Spleen (tissue), 11 donors: ENCODE measurements around the gene AJAP1. TPM values are rescaled to one million over a fixed set of nuclear protein-coding genes. Genes with fewer than 3 reads are reported as not detected.

Experiments used
- DNase-seq: peaks from one replicate; pipeline ENCODE4 v3.0.0-alpha.2; 2020
- H3K27ac ChIP-seq, 8 donors: fragments of 200-600 bp; sonication (generic) in 7 of 8; 1 replicate in 4 of 8; 2 replicates in 4 of 8; pipeline versions ENCODE4 v1.5.0 to v1.8.0; 2016 to 2021; ENCODE audit warnings: inconsistent platforms in 4 of 8, mild to moderate bottlenecking in 4 of 8, moderate library complexity in 1 of 8
- H3K27me3 ChIP-seq, 7 donors: fragments of 200-600 bp; sonication (generic) in 6 of 7; replicated peaks in 1 of 7; 1 replicate in 4 of 7; 2 replicates in 3 of 7; pipeline versions ENCODE4 v1.5.0 to v1.8.0; 2016 to 2021; ENCODE audit warnings: inconsistent platforms in 3 of 7, mild to moderate bottlenecking in 1 of 7
- H3K36me3 ChIP-seq, 6 donors: fragments of 200-600 bp; sonication (generic) in 5 of 6; 1 replicate in 4 of 6; 2 replicates in 2 of 6; pipeline versions ENCODE4 v1.5.0 to v1.8.0; 2016 to 2021; ENCODE audit warnings: inconsistent platforms in 2 of 6
- H3K4me1 ChIP-seq, 6 donors: fragments of 200-600 bp; sonication (generic) in 5 of 6; 1 replicate in 3 of 6; 2 replicates in 3 of 6; pipeline versions ENCODE4 v1.5.0 to v1.8.0; 2016 to 2021; ENCODE audit warnings: inconsistent platforms in 3 of 6
- H3K4me3 ChIP-seq, 8 donors: fragments of 200-600 bp; sonication (generic) in 7 of 8; 1 replicate in 4 of 8; 2 replicates in 4 of 8; pipeline versions ENCODE4 v1.5.0 to v1.8.0; 2016 to 2021; ENCODE audit warnings: inconsistent platforms in 4 of 8, mild to moderate bottlenecking in 4 of 8, moderate library complexity in 2 of 8
- H3K9me3 ChIP-seq, 8 donors: fragments of 200-600 bp; sonication (generic) in 7 of 8; 1 replicate in 4 of 8; 2 replicates in 4 of 8; pipeline versions ENCODE4 v1.5.0 to v1.8.0; 2016 to 2021; ENCODE audit warnings: inconsistent platforms in 4 of 8
- CTCF ChIP-seq, 11 experiments: fragments of 200-600 bp in 7 of 11; fragments of 450-650 bp in 4 of 11; sonication (generic) in 4 of 11; IDR thresholded peaks in 8 of 11; conservative IDR thresholded peaks in 3 of 11; 1 replicate in 7 of 11; 2 replicates in 4 of 11; pipeline versions ENCODE4 v1.4.0 to v1.8.0; 2016 to 2021; ENCODE audit warnings: antibody characterized with exemption in 11 of 11, inconsistent platforms in 4 of 11, mild to moderate bottlenecking in 1 of 11
- POLR2A ChIP-seq, 3 donors: fragments of 450-650 bp; IDR thresholded peaks; one replicate each; pipeline ENCODE4 v1.5.1; 2017; ENCODE audit warnings: antibody characterized with exemption in 3 of 3, mild to moderate bottlenecking in 1 of 3
- POLR2AphosphoS5 ChIP-seq, 3 donors: sonication (generic); formaldehyde crosslinking; IDR thresholded peaks; one replicate each; pipeline ENCODE4 v1.5.1; 2017; ENCODE audit warnings: antibody characterized with exemption in 3 of 3
- WGBS, 5 donors: extraction: QIAGEN DNeasy Blood & Tissue Kit in 3 of 5; methylation state at CpG; one replicate each; pipeline versions ENCODE4 v1.1.5 to v1.1.7; 2013 to 2018; 5-methylcytosine and 5-hydroxymethylcytosine counted together
- intact Hi-C: fragments of 100-400 bp; cut with DNase I; formaldehyde crosslinking; loops from one replicate; pipeline ENCODE4 v1.15.0; 2023; ENCODE audit warnings: low total_unique reads
- polyA plus RNA-seq, 3 donors: library from polyadenylated mRNA; stranded (reverse); fragments of 200-250 nt; gene quantifications; one replicate each; pipeline ENCODE4 v1.2.1, GENCODE V29; 2013
- total RNA-seq, 7 donors: library from RNA; depleted of rRNA in 3 of 7; stranded (reverse); fragments of >200 nt in 3 of 7; fragmentation: NEBNext Ultra II Directional in 4 of 7; extraction: Animal tissue kit (Norgen Biotek cat#: 25700) in 4 of 7; gene quantifications; one replicate each; pipeline versions ENCODE4 v1.1.0 to v1.2.1, GENCODE V29; 2016 to 2021
- donor health status: healthy with polysubstance abuse.
- donor health status: DM: no; HTN: no; CAD: no; lungs with moderate emphysema.
- donor health status: DM: no; HTN: no; CAD: no.
- donor health status: Bipolar disorder and iron deficiency.
- donor health status: healthy.
- donor health status: DM: no; HTN: no; CAD: no.
- donor health status: DM: yes; HTN: yes; CAD: no.

Gene AJAP1
- total and polyA plus RNA-seq, 10 donors, result 0.04 to 13.3 (median 2.4) TPM

DNA sequence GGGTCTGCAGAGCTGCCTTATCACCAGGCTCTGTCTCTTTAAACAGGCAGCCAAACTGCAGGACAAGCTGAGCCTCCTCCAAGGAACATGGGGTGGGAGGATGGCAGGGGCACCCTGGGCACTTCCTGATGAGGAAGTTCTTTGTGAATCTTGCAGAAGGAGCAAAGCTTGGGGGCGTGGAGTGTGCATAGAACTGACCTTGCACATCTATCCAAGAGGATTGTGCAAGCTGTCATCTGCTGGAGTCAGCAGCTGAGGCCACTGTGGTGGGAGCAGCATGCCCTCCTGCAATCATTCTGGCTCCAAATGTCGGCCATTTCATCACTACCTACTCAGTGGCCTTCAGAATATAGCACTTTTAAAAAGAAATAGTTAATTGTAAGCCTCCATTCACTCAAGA is 182.2 kb downstream of the AJAP1 start:
- TF ChIP-seq POLR2AphosphoS5 (IDR thresholded peaks at IDR 0.05), result peak in 2 of 3 donors; percentile 31 to 38
- no peak for TF ChIP-seq CTCF (IDR thresholded peaks at IDR 0.05 in 8 of 11, conservative IDR thresholded peaks at IDR 0.05 in 3 of 11)
- no peak for TF ChIP-seq POLR2A (IDR thresholded peaks at IDR 0.05)
- no peaks in the 10 kb centered on the region for H3K36me3 ChIP-seq
- intact Hi-C loops, result no loop called here
- H3K4me1 ChIP-seq, result peaks cover 0 to 5% (median 0%) of the 10 kb centered on the region in 6 donors
- H3K9me3 ChIP-seq, result peaks cover 0 to 26% (median 14%) of the 10 kb centered on the region in 8 donors
- H3K27me3 ChIP-seq, result peaks cover 0 to 8% (median 0%) of the 10 kb centered on the region in 7 donors
- WGBS, 5 donors, result 6 to 35% (median 21%) methylated on average over 2 of the region's 2 CpGs
- no peak for DNase-seq
- peak overlapping the region in 1 of 8 donors; percentile 37 for H3K27ac ChIP-seq
- no peak overlapping the region for H3K4me3 ChIP-seq

GRCh38 chr1:4837031-4837600 is 182.7 kb downstream of the AJAP1 start:
- peaks cover 0 to 8% (median 0%) of the 10 kb centered on the region in 7 donors for H3K27me3 ChIP-seq
- TF ChIP-seq POLR2A (IDR thresholded peaks at IDR 0.05), result no peak
- no peak for TF ChIP-seq CTCF (IDR thresholded peaks at IDR 0.05 in 8 of 11, conservative IDR thresholded peaks at IDR 0.05 in 3 of 11)
- no peak for TF ChIP-seq POLR2AphosphoS5 (IDR thresholded peaks at IDR 0.05)
- peaks cover 0 to 26% (median 14%) of the 10 kb centered on the region in 8 donors for H3K9me3 ChIP-seq
- peak overlapping the region in 2 of 8 donors; percentile 29 to 37 for H3K27ac ChIP-seq
- no peak overlapping the region for H3K4me3 ChIP-seq
- no peaks in the 10 kb centered on the region for H3K36me3 ChIP-seq
- DNase-seq, result no peak
- 46 to 74% (median 59%) methylated on average over 4 of the region's 4 CpGs for WGBS, 5 donors
- intact Hi-C loops, result no loop called here
- H3K4me1 ChIP-seq, result peaks cover 0 to 5% (median 0%) of the 10 kb centered on the region in 6 donors

- H3K9me3 ChIP-seq, result peaks cover 0 to 26% (median 14%) of the 10 kb centered on the region in 8 donors
- intact Hi-C loops, result no loop called here
- DNase-seq, result no peak
- TF ChIP-seq CTCF (IDR thresholded peaks at IDR 0.05 in 8 of 11, conservative IDR thresholded peaks at IDR 0.05 in 3 of 11), result no peak
- no peak for TF ChIP-seq POLR2AphosphoS5 (IDR thresholded peaks at IDR 0.05)
- no peak for TF ChIP-seq POLR2A (IDR thresholded peaks at IDR 0.05)
- no peak overlapping the region for H3K27ac ChIP-seq
- WGBS, 5 donors, result 21 to 42% (median 31%) methylated on average over 8 of the region's 8 CpGs
- H3K4me3 ChIP-seq, result no peak overlapping the region
- H3K36me3 ChIP-seq, result no peaks in the 10 kb centered on the region
- H3K27me3 ChIP-seq, result peaks cover 0 to 8% (median 0%) of the 10 kb centered on the region in 7 donors
- peaks cover 0 to 5% (median 0%) of the 10 kb centered on the region in 6 donors for H3K4me1 ChIP-seq
Measured at GRCh38 chr1:4837752-4838151, 183.3 kb downstream of the AJAP1 start.

GRCh38 chr1:4838231-4838630 is 183.8 kb downstream of the AJAP1 start:
- intact Hi-C loops, result no loop called here
- H3K36me3 ChIP-seq, result no peaks in the 10 kb centered on the region
- no peak overlapping the region for H3K4me3 ChIP-seq
- 67 to 92% (median 84%) methylated on average over 1 of the region's 1 CpG; no CpG with 5 or more reads in 1 of the 5 donors for WGBS, 5 donors
- H3K27me3 ChIP-seq, result peaks cover 0 to 8% (median 0%) of the 10 kb centered on the region in 7 donors
- H3K27ac ChIP-seq, result no peak overlapping the region
- peaks cover 0 to 24% (median 13%) of the 10 kb centered on the region in 8 donors for H3K9me3 ChIP-seq
- peaks cover 0 to 5% (median 0%) of the 10 kb centered on the region in 6 donors for H3K4me1 ChIP-seq
- no peak for DNase-seq
- TF ChIP-seq POLR2AphosphoS5 (IDR thresholded peaks at IDR 0.05) (no peak), POLR2A (IDR thresholded peaks at IDR 0.05) (no peak), CTCF (IDR thresholded peaks at IDR 0.05 in 8 of 11, conservative IDR thresholded peaks at IDR 0.05 in 3 of 11) (no peak)
